Activated CD8-positive, alpha-beta memory T cell treated with anti-CD3 and anti-CD28 coated beads, Interleukin-2, amount 50 U/mL, for 48 hours (primary cell): ENCODE results near the gene KLK1.

Experiments
- DNase-seq: peaks from one replicate; pipeline ENCODE4 v3.0.0-alpha.2; 2020

Gene KLK1

GRCh38 chr19:50835785-50836542 is 12.4 kb upstream of the KLK1 start:
- peak; percentile 93 for DNase-seq

GRCh38 chr19:50835103-50835784 is 11.7 kb upstream of the KLK1 start:
- DNase-seq, result no peak

- no peak for DNase-seq
Observed at GRCh38 chr19:50833802-50834167, 10.2 kb upstream of the KLK1 start.

- DNase-seq, result no peak
Observed at GRCh38 chr19:50833117-50833801, 9.7 kb upstream of the KLK1 start, which contains the start of gene KLK15. Gene KLK15, minus strand, starts transcription at chr19:50833574. Its CDS starts 2,082 bp downstream, at chr19:50831492.

- DNase-seq, result no peak
Observed at GRCh38 chr19:50832666-50833065, 9.1 kb upstream of the KLK1 start.

DNA sequence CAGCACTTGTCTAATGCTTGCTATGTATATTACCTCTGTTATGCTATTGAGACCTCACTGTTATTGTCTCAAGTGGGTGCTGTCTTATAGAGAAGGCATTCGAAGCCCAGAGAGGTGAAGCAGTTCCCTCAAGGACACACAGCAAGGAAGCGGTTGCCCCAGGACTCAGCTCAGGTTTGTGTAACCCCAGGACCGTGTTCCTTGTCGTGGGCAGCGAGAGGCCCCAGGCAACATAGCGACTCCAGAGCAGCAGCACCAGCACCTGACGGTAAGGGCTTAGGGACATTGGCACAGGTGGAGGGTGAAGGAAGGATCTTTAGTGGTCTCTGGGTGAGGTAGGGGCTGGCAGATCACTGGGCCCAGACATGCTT is 7.4 kb upstream of the KLK1 start:
- no peak for DNase-seq

DNA sequence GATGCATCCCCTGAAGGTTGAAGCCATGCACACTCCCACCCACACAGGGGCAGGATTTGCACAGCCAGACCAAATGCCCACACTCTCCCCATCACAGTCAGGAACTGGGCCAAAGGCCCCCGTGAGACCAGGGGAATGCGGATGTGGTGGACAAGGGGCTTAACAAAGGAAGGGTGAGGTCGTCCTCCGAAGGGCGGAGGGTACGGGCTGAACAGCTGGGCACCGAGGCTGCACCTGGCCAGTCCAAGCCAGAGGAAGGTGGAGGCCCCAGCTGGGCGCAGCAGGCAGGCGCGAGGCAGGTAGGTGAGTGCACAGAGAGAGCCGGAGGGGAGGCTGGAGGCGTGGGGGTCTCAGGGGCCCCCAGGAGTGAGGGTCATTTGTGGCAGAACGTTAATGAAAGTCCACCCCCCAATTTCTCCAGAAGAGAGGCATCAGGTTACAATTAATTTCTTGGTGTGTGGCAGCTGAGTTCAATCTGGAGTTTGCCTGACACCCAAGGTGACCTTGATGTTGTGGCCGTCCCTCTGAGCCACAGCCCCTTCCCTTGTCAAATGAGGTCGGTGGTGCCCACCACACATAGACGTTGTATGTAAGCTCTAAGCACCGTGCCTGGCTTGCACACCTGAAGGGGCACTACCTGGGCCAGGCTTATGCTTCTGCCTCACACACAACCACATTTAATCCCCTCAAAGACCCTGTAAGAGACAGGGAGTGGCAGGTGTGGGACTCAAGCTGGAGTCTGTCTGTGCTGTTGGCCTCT is 6.9 kb upstream of the KLK1 start:
- no peak for DNase-seq

DNA sequence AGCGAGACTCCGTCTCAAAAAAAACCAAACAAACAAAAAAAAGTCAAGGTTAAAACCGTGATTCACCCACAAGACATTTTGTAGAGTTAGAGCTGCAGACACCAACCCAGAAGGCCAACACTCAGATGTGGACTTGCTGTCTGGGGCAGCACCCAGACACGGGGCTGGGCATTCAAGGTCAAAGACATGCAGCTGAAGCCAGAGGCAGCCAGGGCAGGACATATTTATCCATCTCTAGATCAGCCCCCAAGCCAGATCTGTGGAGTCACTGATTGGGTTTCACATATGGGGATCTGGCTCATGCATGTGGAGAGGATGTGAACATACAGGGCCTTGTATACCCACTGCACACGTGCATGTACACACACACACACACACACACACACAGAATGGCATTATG is 6.2 kb upstream of the KLK1 start:
- DNase-seq, result no peak

DNA sequence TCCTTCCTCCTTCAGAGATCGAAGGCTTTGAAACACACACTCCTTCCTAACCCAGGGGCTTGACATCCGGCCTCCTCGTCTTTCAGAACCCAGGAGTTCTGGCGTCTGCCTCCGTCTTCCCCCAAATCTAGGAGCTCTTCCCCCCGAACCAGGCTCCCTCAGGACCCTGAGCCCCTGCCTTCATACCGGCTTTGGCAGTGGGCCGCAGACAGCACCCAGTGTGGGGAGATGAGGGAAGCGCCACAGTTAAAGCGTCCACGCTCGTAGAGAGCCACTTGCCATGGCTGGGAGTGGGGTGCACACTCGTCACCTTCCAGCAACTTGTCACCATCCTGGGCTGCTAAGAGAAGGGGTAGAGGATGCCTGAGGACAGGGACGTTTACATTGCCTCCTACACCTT is 3.9 kb upstream of the KLK1 start:
- DNase-seq, result no peak

- no peak for DNase-seq
Observed at GRCh38 chr19:50826492-50827240, 3.1 kb upstream of the KLK1 start.

GRCh38 chr19:50822661-50823208 is 852 bp downstream of the KLK1 start:
- DNase-seq, result no peak

- no peak for DNase-seq
Observed at GRCh38 chr19:50821622-50822021, 2.0 kb downstream of the KLK1 start.

- DNase-seq, result no peak
Observed at GRCh38 chr19:50821248-50821612, 2.4 kb downstream of the KLK1 start.

DNA sequence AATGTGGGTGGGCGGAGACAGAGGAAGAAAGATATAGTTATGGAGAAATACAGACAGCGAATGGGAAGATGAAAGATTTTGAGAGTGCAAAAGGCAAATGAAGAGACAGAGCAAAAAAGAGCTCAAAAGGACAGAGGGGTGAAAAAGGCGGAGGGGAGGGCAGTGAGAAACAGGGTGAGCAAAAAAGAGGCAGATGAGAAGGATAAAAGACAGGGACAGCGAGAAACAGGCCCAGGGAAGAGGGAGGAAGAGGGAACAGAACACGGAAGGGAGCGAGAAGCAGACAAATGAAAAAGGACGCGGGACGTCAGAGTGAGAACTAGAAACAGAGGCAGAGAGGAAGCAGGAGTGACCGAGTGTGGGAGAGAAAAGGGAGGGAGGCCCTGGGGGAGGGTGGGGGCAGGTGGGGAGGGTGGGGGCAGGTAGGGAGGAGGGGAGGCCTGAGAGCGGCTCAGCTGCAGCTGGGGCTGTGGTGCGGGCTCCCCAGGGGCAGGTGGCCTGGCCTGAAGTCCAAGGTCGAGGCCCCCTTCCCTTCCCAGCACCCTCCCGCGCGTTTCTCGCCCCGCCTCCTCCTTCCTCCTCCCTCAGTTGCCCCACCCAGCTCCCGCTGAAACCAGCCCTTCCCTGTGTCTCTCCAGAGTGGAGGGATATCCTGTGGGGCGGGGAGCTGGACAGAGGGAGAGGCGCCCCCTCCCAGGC is 2.9 kb downstream of the KLK1 start:
- no peak for DNase-seq

DNA sequence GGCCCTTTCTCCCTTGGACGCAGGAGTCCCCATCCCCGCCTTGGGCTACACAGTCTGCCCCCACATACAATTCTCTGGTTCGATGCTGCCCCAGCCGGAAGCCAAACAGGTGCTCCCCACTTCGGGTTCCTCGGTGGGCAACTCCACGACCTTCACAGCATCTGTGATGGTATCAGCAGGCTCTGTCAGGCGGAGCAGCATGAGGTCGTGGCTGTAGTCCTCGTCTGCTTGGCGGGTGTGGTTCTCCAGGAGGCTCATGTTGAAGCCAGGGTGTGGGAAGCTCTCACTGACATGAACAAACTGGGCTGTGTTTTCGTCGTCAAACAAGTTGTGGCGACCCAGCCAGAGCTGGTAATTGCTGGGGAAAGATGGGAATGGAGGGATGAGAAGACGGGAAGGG is 3.5 kb downstream of the KLK1 start:
- DNase-seq, result no peak

DNA sequence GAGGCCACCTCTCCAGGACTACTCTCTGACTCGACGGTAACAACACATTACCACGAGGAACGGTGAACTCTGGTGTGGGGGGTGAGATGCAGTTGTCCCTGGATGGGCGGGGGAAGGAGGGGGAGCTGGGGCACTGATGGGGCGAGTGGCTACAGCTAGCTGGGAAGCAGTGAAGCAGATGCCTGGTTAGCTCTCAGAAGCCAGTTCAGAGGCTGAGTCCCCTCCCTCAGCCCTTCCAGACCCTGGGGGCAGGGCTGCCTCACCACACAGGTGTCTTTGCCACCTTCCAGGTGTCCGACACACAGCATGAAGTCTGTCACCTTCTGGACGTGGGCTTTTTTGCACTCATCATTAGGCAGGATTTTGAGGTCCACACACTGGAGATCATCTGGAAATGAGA is 4.0 kb downstream of the KLK1 start:
- DNase-seq, result no peak

DNA sequence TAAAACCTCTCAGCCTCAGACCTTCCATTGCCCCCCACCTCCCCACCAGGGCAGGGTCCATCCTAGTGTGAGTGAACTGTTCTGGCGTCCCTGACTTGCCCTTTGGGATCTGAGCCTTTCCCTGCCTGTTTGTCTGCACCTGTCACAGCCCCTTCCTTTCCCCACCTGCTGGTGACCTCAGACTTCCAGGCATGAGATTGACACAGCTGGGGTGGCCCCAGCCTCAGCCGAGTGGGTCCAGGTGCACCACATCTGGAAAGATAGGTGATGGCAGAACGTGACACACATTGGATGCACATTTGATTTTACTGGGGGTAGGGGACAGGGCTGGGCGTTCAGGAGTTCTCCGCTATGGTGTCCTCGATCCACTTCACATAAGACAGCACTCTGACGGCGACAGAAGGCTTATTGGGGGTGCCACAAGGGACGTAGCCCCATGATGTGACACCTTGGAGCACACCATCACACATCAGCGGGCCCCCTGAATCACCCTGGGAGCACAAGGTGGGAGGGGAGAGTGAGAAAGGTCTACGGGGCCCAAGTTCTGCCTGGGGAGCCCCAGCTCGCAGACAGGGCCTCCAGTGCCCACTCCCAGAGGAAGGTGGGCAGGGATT is 4.6 kb downstream of the KLK1 start:
- no peak for DNase-seq

GRCh38 chr19:50817941-50818858 is 5.4 kb downstream of the KLK1 start:
- DNase-seq, result peak; percentile 84

DNA sequence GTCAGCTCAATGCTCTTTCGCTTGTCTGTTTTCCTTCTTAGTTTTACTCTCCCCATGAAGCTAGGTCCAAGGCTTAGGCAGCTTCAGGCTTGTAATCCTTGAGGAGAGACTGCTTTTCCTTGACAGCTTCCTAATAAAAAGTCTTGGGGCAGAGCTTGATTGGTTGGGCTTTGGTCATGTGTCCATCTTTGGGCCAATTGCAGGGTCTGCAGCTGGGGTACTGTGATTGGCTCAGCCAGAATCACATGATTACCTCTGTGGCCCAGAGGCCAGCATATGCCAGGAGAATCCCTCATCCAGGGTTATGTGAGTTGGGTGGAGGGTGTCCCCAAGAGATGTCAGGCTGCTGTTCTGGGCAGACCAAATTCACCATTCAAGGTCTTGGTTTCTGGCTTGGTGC is 8.1 kb downstream of the KLK1 start:
- DNase-seq, result no peak

DNA sequence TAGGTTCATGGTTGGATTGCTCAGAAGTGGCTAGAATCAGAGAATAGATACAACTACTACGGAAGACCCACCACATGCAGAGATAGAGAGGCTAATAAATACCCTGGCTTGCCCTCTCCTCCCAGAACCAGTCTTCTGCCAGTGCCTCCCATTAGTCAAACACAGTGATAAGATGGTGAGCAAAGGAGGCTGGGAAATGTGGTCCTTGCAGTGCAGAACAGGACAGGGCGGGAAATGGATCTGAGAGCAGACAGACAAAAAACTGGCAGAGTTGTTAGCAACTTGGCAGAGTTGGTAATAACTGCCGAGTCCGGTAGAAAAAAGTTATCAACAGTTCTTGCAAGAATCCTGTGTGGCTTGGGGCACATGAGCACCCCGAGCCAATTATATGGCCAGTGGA is 8.7 kb downstream of the KLK1 start:
- DNase-seq, result no peak
